SHP77 treated with DMSO at 0.1 percent for 48 hours (cell line): ENCODE measurements around the gene CSRP2.

Experiments used
- DNase-seq: peaks from one replicate; lab custom pipeline; 2025; lab: John Stamatoyannopoulos, UW

The CSRP2 gene

DNA sequence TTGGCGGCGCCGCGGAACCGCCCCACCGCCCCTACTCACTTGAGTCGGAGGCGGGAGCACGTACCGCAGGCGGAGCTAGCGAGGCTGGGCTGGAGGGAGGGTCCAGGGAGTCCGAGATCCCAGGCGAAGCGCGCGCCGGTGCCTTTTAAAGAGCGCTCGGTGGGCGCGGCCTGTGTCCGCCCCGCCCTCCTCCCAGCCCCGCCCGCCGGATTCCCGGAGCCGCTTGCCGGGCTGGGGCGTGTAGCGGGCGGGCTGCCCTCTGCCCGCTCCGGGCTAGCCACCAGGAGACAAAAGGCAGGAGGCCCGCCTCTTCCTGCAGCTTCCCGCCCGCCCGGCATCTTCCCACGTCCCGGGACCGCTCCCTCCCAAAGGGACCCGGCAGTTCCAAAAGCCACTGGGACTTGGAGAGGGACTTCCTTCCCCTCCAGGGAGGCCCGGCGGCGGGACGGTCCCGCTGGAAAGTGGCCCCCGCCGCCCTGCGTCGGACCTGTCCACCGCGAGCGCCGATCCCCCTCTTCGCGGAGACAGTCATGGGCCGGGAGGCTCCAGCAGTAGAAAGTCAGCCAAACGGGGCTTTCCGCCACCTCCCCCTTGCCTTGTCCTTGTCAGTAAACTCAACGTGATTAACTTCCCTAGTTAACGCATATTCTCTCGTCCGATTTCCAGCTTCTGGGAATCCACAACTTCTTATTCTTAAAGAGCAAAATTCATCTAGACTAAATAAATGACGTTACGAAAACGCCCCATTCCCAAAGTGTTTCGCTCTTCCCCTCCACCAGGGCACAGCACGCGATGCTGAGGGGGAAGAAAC lies at the start of gene CSRP2:
Gene CSRP2, minus strand, starts transcription at position 121 of the 811 bp plus-strand sequence. CDS start 12,759 bp downstream, outside the sequence.
- DNase-seq, result peak; percentile 71

DNA sequence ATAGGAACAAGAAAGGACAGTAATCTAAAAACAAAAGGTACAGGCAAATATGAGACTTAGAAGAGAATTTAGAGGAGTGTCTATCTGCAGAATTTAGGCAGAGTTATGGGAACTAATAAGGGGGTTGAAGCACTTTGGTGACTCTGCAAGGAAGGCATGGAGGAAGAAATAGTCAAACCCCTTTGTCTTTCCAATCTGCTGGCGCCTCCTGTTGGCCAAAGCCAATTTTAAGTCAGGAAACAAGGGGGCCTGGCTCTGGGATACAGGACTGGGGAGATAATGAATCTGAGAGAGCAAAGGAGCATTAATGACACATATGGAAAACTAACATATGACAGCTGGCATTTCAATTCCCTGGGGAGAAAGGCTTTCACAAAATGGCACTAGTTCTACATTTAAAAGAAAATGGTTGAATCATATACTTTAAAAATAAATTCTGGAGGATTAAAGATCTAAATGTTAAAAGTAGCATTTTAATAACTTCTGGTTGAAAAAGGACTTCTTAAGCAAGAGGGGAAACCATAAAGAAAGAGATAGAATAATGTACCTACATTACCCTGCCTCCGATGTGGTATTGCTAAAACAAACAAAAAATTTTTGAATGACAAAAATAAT lies 48.5 kb upstream of the CSRP2 start:
- no peak for DNase-seq

DNA sequence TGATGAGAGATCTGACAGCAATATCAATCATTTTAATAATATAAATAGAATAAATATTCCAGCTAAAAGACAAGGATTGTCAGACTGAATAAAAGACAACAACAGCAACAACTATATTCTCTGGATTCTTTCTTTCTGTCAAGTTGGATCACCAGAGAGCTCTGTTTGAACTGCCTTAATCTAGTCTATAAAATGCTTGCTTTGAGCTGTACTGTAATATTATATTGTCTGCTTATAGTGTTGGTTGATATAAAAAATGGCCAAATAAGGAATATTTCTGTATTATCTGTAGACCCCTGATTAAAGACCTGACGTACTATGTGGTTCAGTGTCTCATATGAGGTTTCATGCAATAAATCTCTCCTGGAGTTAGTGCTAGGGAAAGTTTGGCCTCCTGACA lies 46.3 kb upstream of the CSRP2 start:
- DNase-seq, result no peak

DNA sequence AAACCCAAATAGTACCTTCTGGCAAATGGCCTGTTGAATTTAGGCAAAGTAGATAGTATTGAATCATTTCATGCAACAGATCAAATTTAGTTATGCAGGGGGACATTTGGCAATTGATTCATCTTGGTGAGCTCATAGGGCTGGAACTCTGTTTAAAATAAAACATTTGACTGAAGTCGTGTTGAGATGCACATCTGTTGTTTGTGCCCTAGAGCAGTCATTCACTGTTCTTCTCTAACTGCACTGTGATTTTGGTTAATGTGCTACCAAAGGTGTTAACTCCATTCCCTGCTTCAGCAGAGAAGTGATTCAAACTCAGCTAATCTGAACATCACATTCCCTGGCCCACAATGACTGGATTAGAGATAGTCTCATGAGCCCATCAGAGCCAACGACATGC lies 44.0 kb upstream of the CSRP2 start:
- DNase-seq, result no peak

DNA sequence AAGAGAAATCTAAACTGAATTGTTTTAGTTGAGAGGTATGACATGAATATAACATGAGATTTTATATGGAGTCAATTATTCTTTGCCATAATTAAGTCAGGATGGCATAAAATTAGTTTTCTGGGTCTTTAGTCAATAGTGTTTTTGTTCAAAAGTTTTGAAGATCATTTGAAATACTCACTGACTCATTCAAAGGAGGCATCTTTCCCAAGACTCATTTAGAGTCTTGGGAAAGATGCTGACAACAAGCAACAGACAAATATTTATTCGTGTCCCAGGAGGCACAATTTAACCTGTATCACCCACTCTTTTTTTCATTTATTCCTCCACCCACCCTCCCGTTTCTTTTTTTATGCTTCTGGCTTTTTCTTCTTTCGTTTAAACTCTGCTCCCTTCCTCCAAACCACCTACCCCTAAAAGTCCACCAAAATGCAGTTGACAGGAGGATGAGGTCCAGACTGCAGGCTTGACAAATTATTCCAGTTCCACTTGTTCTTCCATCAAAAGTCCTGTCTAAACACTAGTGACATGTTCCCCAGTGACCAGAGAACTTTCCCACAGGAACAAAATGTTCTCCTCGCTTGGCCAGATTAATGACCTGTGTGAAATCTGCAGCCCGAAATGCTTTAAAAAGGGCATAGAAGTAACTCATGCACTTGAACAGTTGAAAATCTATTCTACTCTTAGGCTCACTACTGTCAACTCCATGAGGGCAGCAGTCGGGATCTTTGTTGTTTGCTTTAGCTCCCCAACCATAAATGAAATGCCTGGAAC lies 43.3 kb upstream of the CSRP2 start:
- DNase-seq, result no peak

DNA sequence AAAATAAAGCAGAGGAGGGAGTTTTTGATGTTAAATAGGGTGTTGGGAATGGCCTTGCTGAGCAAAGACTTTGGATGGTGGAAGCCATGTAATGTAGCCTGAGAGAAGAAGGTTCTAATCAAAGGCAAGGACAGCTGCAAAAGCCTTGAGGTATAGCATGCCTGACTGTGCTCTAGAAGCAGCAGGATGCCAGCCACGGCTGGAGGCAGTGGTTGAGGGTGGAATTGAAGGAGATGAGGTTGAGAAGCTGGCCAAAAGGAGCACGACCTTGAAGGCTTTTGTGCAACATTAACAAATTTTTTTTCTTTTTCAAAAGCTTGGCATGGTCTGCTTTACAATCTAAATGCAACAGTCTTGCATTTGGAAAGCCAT lies 42.3 kb upstream of the CSRP2 start:
- DNase-seq, result no peak

DNA sequence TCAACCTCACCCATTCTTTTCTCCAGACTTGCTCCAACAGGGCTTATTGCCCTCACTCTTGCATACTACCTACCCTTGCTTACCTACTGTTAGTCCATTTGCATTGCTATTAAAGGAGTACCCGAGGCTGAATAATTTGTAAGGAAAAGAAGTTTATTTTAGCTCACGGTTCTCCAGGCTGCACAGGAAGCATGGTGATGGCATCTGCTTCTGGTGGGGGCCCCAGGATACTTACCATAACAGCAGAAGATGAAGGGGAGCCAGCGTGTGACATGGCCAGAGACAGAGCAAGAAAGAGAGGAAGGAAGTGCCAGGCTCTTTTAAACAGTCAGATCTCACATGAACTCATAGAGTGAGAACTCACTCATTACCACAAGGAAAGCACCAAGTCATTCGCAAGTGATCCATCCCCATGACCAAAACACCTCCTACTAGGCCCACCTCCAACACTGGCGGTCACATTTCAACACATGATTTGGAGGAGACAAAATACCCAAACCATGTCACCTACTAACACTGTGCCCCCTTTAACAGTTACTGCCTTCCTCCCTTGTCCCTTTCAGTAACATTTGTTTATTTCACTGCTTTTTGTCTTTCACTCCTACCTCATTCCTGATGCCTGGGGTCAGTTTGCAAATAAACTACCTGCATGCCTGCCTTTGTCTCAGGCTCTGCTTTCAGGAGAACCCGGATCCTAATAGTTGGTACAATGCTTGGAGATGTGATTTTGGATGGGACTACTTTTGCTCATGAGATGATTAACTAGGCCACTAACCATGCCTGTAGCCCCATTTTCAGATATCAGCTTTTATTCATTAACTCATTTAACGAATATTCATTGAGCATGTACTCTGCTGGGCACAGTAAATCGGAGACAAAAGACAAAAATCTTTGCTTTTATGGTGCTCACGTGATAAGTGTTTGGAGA lies 41.6 kb upstream of the CSRP2 start:
- DNase-seq, result no peak

DNA sequence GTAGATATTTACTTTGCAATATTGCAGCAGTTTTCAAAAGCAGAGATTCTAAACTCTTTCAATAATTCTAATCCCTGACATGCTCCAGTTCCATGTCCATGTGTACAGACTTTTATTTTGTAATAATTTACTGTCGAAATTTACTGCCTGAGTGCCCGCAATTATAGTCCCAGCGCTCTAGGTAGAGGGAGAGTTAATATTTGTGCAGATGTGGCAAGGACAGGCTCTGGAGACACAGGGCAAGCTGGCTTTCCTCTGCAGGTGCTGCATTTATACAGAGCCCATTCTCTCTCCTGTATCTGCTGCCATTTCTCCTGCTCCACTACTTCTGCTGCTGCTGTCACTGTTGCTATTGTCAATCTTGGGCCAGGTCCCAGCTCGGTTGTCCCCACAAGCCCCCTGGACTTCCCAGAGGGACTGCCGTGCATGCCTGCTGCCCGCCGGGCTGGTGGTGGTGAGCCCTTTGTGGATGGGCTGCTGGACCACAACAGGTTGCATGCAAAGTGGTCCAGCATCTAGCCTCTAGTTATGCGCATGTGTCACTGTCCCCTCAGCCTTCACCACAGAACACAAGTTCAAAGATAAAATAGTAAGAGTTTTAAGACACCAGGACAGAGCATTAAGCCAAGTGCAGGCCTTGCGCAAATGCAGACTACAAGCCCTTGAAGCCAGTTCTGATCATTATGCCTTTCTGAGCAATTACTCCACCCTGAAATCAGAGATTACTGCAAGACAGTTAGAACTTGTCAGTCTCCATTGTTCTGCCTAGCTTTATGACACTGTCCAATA lies 40.8 kb upstream of the CSRP2 start:
- DNase-seq, result peak; percentile 59

DNA sequence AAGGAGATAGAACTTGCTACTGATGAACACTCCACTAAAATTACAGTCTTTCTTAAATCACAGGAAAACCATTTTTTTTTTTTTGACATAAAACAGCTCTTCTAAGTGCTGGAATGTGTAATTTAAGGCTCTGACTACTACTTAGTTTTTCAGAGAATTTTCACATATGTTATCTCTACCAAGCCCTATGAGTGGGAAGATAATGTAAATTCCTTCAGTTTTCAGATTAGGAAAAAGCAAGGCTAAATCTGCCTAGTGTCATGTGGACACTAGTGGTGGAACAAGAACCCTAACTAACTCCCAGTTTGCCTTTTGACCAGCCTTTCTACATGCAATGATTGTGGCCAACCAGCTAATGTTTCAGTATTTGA lies 37.3 kb upstream of the CSRP2 start:
- DNase-seq, result no peak

DNA sequence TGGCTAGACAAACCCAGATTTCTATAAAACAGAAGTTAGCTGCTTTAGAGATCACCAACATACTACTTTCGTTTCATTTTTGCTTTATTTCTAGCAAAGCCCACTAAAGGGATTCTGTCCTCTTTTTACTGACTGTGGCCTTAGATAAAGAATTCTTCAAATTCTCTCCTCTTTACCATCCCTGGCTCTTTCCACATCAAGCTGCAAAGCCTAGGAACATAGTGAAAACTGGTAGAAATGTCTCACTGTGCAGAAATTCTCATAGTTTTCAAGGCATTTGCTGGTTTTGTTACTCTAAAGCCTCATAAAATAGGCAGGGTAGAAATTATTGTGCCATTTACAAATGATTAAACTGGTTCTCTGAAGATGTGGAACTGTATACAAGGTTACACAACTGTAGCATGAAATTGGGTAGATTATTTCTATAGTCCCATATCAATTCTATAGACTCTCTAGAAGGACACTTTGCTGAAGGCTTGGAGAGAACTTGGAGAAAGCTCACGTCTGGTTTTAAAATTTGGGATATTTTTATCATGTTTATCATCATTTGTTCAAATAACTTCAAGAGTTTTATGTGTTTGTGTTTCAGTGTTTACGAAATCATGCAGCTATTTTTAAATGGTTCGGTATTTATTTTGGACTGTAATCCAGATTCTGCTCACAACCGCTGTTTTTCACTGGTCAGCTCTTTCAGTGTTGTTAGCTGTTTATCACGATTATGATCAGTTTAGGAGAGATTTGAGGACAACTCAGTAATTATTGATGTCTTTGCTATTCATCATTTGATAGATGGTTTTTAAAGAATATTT lies 36.7 kb upstream of the CSRP2 start:
- no peak for DNase-seq

DNA sequence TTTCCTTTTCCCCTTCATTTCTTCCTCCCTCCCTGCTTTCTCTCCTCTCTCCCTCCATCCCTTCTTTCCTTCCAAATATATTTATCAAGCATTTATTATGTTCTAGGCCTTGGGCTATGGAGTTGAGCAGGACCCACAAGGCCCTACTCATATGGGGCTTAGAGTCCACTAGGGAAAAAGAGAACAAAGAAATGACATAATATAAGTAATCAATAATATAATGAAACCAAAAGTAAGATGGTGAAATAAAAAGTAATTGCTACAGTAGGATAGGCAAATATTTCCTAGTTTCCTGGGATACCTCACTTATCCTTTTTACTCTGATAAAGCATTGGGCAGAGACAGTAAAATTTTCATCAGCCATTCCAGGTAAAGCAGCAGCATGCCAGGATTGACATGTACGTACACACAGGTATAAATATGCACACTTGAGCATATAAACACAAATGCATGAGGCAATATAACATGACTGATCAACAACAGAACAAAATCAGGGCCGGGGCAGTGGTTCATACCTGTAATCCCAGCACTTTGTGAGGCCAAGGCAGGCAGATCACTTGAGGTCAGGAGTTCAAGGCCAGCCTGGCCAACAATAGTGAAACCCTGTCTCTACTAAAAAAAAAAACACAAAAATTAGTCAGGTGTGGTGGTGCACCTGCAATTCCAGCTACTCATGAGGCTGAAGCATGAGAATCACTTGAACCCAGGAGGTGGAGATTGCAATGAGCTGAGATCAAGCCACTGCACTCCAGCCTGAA lies 35.5 kb upstream of the CSRP2 start:
- no peak for DNase-seq

DNA sequence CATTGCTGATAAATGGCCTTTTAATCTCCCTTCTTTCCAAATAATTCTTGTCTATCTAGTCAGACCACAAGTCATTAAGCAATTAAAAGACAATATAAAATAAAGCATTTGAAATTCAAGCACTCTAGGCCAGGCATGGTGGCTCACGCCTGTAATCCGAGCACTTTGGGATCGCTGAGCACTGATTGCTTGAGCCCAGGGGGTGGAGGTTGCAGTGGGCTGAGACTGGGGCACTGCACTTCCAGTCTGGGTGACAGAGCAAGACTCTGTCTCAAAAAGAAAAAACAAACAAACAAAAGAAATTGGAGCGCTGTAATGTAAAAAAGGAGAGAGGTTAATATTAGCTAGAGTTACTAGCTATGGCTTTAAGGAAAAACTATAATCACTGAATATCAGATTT lies 30.5 kb upstream of the CSRP2 start:
- DNase-seq, result no peak

DNA sequence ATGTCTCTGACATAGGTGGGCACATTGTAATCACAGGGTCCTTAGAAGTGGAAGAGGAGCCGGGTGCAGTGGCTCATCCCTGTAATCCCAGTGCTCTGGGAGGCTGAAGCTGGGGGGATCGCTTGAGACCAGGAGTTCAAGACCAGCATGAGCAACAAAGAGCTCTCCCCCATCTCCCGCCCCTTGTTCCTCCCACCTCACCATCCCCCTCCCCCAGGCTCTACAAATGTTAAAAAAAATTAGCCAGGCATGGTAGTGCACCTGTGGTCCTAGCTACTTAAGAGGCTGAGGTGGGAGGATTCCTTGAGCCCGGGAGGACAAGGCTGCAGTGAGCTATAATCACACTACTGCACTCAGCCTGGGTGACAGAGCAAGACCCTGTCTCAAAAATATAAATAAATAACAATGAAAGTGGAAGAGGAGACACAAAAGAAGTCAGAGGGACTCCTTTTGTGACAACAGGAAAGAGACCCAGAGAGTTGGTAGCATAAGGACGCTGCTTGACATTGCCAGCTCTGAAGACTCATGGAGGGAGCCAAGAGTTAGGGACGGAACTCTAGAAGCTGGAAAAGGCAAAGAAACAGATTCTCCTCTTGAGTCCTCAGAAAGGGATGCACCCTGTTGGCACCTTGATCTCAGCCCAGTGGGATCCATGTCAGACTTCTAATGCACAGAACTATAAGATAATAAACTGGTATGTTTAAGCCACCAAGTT lies 29.6 kb upstream of the CSRP2 start:
- DNase-seq, result no peak

DNA sequence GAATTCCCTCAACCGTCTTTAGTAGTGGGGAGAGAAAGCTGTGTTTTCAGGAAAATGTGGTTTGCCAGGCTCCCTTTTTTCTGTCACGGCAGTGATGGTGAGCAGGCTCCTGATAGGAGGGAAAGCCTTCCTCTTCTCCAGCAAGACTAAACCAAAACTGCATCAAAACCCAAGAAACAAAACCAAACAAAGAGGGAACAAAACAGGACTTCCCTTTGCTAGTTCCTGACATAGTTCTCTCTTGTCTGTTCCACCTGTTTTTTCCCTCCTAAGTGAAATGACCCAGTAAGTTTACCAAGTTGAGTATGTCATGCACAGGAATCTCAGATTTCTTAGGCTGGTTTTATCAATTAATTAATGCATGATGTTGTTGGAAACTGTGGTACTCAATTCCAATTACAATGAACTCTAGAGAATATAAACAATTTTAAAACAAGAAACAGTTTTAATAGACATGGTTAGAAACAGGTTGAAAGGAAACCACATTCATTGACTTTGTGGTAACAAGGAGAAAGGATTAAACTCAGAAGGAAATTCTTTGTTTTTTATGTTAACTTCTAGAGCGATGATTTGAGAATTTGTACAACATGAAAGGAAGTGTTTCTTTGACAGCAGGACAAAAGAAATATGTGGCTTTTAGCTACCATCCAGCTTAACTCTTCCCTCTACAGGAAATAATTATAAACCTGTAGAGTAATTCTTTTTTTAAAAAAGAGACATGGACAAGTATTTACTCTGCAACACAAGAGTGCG lies 23.0 kb upstream of the CSRP2 start:
- DNase-seq, result no peak

DNA sequence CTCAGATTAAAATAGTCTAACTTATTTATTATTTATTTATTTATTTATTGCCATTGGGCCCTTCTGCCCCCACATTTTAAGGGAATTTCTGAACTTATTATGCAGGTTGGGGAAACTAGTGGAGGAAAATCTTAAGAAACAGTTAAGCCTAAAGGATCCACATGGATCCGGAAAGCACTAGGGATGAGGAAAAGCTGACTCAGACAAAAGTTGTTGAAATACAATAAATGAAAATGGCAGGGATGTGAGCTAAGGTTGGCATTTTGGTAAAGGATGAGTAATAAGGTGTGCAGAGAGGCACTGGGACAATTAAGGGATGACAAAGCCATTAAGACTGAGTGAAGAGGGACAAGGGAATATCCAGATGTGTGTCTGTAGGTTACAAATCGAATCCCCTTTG lies 20.7 kb upstream of the CSRP2 start:
- DNase-seq, result no peak

DNA sequence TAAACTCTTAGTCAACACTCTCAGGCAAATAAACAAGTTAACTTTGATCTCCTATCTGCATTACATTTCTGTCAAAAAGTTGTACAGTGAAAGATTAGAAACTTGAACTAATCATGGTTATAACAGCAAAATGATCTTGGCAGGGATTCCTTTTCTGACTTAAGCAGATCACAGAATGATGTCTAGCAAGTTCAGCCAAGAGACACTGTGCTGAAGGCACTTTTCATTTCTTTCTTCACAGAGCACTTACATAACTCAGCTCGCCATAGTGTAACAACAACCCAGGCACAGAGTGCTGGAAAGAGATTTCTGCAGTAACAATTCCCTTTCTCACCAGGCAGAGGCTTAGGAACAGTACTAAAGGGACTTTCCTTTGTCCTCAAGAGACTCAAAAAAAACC lies 19.6 kb upstream of the CSRP2 start:
- DNase-seq, result no peak

DNA sequence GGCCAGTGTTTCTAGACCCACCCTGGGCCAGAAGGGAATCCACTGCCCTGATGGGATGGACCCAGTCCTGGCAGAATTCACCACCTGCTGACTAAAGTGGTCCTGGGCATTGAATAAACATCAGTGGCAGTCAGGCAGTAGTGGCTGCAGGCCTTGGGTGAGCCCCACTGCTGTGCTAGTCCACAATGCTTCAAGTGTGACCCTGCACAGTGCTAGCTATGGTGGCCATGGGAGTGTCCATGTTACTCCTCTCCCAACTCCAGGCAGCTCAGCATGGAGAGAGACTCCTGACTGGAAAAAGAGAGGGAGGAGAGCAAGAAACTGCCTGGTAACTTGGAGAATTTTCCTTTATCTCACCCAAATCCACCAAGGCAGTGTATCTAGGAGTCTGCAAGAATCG lies 17.5 kb upstream of the CSRP2 start:
- no peak for DNase-seq

DNA sequence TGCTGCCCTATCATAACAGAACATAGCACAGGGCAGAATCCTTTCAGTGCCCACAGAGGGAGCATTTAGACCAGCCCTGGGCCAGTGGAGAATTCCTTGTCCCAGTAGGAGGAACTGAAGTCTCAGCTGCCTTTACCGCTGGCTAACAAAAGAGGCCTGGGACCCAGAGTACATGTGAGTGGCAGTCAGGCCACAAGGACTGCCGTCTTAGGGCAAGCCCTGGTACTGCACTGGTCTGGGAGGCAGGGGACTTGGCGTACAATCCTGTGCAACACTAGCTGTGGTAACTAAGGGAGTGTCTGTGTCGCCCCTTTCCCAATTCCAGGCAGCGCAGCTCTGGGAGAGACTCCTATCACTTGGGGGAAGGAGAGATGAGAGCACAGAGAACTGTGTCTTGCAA lies 17.0 kb upstream of the CSRP2 start:
- DNase-seq, result no peak
